ENCODE results near the gene BPIFB1.

BPIFB1 gene

GRCh38 chr20:33328157-33329137 is 45.4 kb downstream of the BPIFB1 start:
- no peak for DNase-seq (ENCODE audit: low spot score)

DNA sequence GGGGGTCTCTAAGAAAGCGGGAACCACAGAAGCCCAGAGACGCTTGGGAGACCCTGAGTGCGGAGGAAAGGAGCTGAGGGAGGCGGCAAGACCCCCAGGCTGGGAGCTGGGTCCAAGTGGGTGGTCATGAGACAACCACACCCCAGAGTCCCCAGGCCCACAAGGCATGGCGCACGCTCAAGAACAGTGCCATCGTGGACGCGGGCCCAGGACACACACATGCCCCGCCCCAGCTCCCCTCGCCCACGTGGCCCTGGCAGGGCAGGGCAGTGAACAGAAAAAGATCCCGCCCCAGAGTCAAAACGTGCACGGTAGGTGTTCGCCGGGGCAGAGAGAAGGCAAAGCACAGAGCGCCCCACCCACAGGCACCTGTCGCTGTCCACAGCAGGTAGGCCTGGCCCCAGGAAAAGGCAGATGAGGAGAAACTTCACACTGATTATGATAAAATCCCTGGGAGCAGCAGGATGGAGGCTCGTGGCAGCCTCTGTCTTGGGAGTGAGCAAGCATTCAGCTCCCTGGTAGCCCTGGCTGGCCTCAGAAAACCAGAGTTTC is 50.0 kb downstream of the BPIFB1 start:
- no peak for DNase-seq (ENCODE audit: low spot score)

DNA sequence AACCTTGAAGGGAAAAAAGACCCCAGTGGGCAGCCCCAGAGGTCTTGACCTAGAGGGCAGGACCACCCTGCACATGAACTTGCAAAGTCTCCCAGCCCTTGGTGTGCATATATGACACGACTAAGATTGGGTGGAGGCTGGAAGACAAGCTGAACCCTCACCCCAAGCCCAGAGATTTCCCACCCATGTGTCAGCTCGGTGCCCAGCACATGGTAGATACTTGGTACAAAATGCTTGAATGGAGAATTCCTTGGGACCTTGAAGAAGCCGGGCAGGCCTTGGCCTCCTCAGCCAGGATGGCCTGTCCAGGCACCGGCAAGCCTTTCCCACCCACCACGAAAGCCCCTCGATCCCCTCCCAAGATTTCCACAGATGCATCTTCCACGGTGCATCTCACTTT is 50.6 kb downstream of the BPIFB1 start:
- no peak for DNase-seq (ENCODE audit: low spot score)

DNA sequence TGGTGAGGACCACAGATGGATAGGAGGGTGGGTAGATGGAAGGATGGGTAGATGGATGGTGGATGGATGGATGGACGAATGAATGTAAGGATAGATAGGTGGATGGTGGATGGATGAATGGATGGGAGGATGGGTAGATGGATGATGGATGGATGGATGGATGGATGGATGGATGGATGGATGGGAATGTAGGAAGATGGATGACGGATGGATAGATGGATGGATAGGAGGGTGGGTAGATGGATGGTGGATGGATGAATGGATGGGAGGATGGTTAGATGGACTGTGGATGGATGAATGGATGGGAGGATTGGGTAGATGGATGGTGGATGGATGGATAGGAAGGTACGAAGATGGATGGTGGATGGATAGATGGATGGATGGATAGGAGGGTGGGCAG is 51.1 kb downstream of the BPIFB1 start:
- no peak for DNase-seq (ENCODE audit: low spot score)

GRCh38 chr20:33336375-33336774 is 53.4 kb downstream of the BPIFB1 start:
- no peak for DNase-seq (ENCODE audit: low spot score)

DNA sequence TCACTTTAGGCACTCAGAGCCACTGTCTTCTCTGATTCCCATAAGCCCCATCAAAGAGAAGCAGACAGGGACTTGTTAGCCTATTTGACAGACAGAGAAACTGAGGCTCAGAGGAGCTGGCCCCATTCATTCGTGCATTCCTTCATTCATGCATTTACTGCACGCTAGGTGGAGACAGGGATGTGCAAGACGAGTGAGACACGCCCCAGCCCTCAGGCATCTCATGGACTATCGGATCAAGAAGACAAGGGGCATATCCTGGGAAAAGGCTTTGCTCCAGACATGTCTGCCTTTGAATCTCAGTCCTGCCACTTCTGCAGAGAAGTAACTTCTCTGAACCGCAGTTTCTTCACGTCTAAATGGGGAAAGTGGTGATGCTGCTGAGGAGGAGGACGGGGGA is 54.1 kb downstream of the BPIFB1 start:
- DNase-seq (ENCODE audit: low spot score) = no peak

- DNase-seq (ENCODE audit: low spot score) = no peak
Measured at GRCh38 chr20:33337531-33338165, 54.6 kb downstream of the BPIFB1 start.

DNA sequence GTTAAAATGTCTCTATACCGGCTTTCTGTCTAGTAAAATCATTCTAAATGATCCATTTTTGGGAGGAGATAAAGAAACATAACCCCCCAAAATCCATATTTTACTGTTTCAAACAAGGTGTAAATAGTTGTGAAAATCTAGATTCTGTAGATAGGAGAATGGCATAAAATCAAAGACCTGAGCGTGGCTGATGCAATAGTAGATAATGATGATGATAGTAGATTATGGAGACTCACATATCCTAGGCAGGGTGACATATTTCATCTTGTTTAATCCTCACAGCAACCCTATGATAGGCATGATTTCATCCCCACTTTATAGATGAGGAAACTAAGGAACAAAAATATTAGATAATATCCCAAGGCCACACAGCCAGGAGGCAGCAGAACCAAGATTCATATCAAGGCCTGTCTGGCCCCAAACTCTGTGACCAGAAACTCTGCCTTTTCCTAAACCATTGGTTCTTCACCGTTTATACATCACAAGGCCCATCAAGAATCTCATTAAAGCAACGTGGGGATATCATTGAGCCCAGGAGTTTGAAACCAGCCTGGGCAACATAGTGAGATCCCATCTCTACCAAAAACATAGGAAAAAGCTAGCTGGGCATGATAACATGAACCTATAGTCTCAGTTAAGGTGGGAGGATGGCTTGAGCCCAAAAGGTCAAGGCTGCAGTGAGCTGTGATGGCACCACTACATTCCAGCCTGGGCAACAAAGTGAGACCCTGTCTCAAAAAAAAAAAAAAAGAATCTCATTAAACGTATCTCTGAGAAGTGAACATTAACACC is 55.6 kb downstream of the BPIFB1 start:
- no peak for DNase-seq (ENCODE audit: low spot score)

GRCh38 chr20:33339515-33340058 is 56.6 kb downstream of the BPIFB1 start:
- no peak for DNase-seq (ENCODE audit: low spot score)

DNA sequence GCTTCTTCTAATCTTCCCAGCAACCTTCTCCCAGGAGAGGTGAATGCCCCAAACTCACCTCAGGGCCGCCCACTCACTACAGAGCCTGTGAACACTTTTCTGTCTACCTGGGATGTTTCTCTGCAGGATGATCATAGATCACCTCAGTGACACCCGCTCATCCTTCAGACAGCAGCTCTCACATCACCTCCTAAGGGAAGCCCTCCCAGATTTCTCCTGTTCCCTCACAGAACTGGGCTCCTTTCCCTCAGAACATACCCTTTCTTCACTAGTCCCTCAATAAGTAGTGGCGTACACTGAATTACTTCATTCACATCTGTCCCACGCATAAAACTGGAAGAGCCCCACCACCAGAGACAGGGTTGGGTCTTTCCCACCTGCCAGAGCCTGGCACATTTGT is 60.5 kb downstream of the BPIFB1 start:
- DNase-seq (ENCODE audit: low spot score) = no peak

- no peak for DNase-seq (ENCODE audit: low spot score)
Measured at GRCh38 chr20:33345342-33345741, 62.3 kb downstream of the BPIFB1 start.

GRCh38 chr20:33348136-33348937 is 65.3 kb downstream of the BPIFB1 start:
- no peak for DNase-seq (ENCODE audit: low spot score)

DNA sequence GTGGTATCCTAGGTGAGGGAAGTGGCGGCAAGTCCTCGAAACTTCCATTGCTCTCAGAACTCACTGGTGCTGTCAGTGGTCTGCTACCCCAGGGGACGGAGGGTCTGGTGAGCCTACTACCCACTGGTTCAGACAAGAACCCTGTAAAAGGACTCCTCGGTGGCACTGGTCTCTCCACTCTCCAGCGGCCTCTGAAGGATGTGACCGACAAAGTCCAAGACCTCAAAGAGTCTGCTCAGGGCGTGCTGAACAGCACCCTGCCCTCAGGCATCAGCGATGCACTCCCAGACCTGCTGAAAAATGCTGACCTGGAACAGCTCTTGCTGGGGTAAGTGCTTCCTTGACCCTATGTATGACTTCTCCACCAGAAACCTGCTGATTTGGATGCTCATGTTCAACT is 66.5 kb downstream of the BPIFB1 start:
- no peak for DNase-seq (ENCODE audit: low spot score)

DNA sequence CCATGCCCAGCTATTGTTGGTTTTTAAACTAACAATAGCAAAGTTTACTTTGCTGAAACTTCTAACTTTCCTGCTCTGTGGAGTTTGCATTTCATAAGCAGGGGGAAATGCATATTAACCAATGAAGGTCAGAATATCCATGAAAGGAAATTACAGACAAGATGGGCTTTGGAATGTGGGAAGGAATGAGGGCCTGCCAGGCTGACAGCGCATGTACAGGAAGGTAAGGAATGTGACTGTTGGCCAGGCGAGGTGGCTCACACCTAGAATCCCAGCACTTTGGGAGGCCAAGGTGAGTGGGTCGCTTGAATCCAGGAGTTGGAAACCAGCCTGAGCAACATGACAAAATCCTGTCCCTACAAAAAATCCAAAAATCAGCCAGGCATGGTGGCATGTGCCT is 68.7 kb downstream of the BPIFB1 start:
- no peak for DNase-seq (ENCODE audit: low spot score)

GRCh38 chr20:33352258-33353012 is 69.4 kb downstream of the BPIFB1 start:
- DNase-seq (ENCODE audit: low spot score) = no peak

- DNase-seq (ENCODE audit: low spot score) = no peak
Measured at GRCh38 chr20:33353013-33353402, 70.0 kb downstream of the BPIFB1 start.

Data from AG20443 (cell line).